GM06990 (cell line): ENCODE measurements around the gene FBXO46.
A peak's percentile ranks its signal among the peaks of the same experiment; 100 is the strongest.

Experiments used
- DNase-seq: peaks from one replicate; pipeline ENCODE4 v3.0.0-alpha.2; 2011; ENCODE audit not compliant: insufficient read length; ENCODE audit errors: extremely low read depth
- H3K27me3 ChIP-seq: replicated peaks from 2 replicates; pipeline ENCODE4 v1.6.0; 2011; ENCODE audit warnings: low read length; ENCODE audit not compliant: control insufficient read depth, insufficient read depth
- H3K36me3 ChIP-seq: 2 replicates; pipeline ENCODE4 v1.5.1; 2011; ENCODE audit warnings: low read length; ENCODE audit not compliant: control insufficient read depth, insufficient read depth
- H3K4me3 ChIP-seq: replicated peaks from 2 replicates; pipeline ENCODE4 v1.5.1; 2011; ENCODE audit warnings: low read depth, mild to moderate bottlenecking, control low read depth, low read length
- CTCF ChIP-seq: IDR thresholded peaks from 2 replicates; pipeline ENCODE4 v1.5.1; 2011; ENCODE audit warnings: low read length, control low read depth, mild to moderate bottlenecking, inconsistent platforms; ENCODE audit not compliant: insufficient read depth, poor library complexity, severe bottlenecking

Gene FBXO46

DNA sequence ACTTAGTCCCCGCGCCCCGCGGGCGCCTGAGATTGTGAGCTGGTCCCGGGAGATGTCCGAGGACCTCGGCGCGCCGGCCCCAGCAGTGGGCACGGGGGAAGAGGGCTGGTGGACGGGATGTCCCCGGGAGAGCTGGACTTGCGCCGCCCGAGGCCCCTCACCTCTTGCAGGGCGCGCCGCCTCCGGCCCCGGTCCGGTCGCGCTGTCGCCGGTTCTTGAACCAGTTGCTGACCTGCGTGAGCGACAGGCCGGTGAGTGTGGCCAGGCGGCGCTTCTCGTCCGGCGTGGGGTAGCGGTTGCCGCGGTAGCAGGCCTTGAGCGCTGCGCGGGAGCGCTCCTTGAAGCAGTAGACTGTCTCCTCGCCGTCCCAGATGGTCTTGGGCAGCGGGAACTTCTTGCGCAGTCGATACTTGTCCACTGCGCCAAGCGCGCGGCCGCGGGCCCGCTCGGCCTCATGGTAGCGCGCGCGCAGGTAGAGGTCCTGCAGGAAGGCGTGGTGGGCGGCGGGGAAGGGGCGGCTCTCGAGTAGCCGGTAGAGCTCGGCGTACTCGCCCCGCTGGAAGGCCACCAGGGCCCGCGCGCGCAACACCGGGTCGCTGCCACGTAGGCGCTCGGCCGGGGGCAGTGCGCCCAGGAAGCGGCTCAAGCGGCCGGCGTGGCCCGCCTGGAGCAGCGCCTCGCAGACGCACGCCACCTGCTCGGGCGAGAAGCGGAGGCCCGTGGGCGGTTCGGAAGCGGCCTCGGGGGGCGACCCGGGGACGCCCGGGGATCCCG, 37.4 kb upstream of the FBXO46 start:
- DNase-seq: peak; percentile 77

GRCh38 chr19:45767410-45767880, 36.7 kb upstream of the FBXO46 start:
- DNase-seq: no peak
- Histone ChIP-seq H3K4me3 (peak overlapping the region; percentile 92), H3K36me3 (peaks cover 2% of the 10 kb centered on the region), H3K27me3 (no peaks in the 10 kb centered on the region)
- TF ChIP-seq CTCF: no peak

More for the DNA sequence above, 37.4 kb upstream of the FBXO46 start:
- Histone ChIP-seq H3K4me3 (peak overlapping the region; percentile 92), H3K27me3 (no peaks in the 10 kb centered on the region), H3K36me3 (peaks cover 2% of the 10 kb centered on the region)
- TF ChIP-seq CTCF: no peak

GRCh38 chr19:45766869-45767346, 36.2 kb upstream of the FBXO46 start:
- TF ChIP-seq CTCF: no peak
- peak overlapping the region; percentile 92 for H3K4me3 ChIP-seq

GRCh38 chr19:45766296-45766868, 35.7 kb upstream of the FBXO46 start:
- no peak for DNase-seq
- peaks cover 1% of the 10 kb centered on the region for H3K36me3 ChIP-seq
- H3K27me3 ChIP-seq: no peaks in the 10 kb centered on the region
- no peak overlapping the region for H3K4me3 ChIP-seq
- TF ChIP-seq CTCF: no peak

More at GRCh38 chr19:45766869-45767346, 36.2 kb upstream of the FBXO46 start:
- Histone ChIP-seq H3K27me3 (no peaks in the 10 kb centered on the region), H3K36me3 (peaks cover 2% of the 10 kb centered on the region)
- no peak for DNase-seq

DNA sequence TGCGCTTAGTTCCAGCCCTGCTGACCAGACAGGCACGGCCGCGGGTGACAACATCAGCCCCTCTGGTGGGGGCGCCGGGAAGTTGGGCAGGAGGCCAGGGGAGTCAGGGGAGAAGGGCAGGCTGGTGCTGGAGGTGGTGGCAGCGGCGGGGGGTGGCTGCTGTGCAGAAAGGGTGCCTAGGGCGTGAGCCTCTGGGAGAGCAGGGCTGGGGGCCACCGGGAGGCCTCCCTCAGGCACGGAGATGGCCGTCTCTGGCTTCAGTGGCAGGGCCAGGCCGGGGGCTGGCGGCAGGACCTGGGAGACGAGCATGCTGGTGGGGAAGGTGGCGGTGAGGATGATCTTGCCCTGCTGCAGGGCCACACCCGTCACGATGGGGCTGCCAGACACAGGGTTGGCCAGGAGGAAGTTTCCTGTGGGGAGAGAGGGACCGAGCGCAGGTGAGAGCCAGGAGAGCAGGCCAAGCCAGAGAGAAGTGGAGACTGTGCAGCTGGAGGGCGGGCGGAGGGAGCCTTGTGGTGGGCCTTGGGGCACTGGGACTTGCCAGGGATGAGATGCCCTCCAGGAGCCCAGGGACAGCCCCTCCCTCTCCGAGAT, 35.1 kb upstream of the FBXO46 start:
- Histone ChIP-seq H3K27me3 (no peaks in the 10 kb centered on the region), H3K36me3 (no peaks in the 10 kb centered on the region; the same call in 1 of the 2 replicates), H3K4me3 (no peak overlapping the region)
- no peak for TF ChIP-seq CTCF
- no peak for DNase-seq
